Central memory CD4-positive, alpha-beta T cell (primary cell): ENCODE measurements around the gene AAK1.

Source experiments
- DNase-seq: peaks from one replicate; pipeline ENCODE4 v3.0.0; 2022

AAK1 gene

GRCh38 chr2:69525261-69525660 lies 118.3 kb downstream of the AAK1 start:
- no peak for DNase-seq

- DNase-seq: no peak
Measured at GRCh38 chr2:69524799-69525198, 118.7 kb downstream of the AAK1 start.

- DNase-seq: no peak
Measured at GRCh38 chr2:69521747-69522146, 121.8 kb downstream of the AAK1 start.

GRCh38 chr2:69518841-69519240 lies 124.7 kb downstream of the AAK1 start:
- no peak for DNase-seq

- no peak for DNase-seq
Measured at GRCh38 chr2:69517410-69517809, 126.1 kb downstream of the AAK1 start.

- no peak for DNase-seq
Measured at GRCh38 chr2:69514819-69515218, 128.7 kb downstream of the AAK1 start.

GRCh38 chr2:69514406-69514805 lies 129.1 kb downstream of the AAK1 start:
- DNase-seq: no peak

- no peak for DNase-seq
Measured at GRCh38 chr2:69512446-69512845, 131.1 kb downstream of the AAK1 start.

- no peak for DNase-seq
Measured at GRCh38 chr2:69510204-69510603, 133.3 kb downstream of the AAK1 start.

- no peak for DNase-seq
Measured at GRCh38 chr2:69509750-69510140, 133.8 kb downstream of the AAK1 start.

- DNase-seq: no peak
Measured at GRCh38 chr2:69509011-69509749, 134.4 kb downstream of the AAK1 start.

GRCh38 chr2:69505710-69506109 lies 137.8 kb downstream of the AAK1 start:
- no peak for DNase-seq

GRCh38 chr2:69501301-69501700 lies 142.2 kb downstream of the AAK1 start:
- DNase-seq: no peak

GRCh38 chr2:69499966-69500365 lies 143.6 kb downstream of the AAK1 start:
- DNase-seq: no peak

GRCh38 chr2:69499242-69499641 lies 144.3 kb downstream of the AAK1 start:
- DNase-seq: no peak

- DNase-seq: no peak
Measured at GRCh38 chr2:69495861-69496260, 147.7 kb downstream of the AAK1 start.

GRCh38 chr2:69495008-69495407 lies 148.5 kb downstream of the AAK1 start:
- DNase-seq: no peak

GRCh38 chr2:69494126-69494525 lies 149.4 kb downstream of the AAK1 start:
- DNase-seq: no peak

- no peak for DNase-seq
Measured at GRCh38 chr2:69493268-69493667, 150.3 kb downstream of the AAK1 start.

GRCh38 chr2:69491864-69492263 lies 151.7 kb downstream of the AAK1 start:
- no peak for DNase-seq

- no peak for DNase-seq
Measured at GRCh38 chr2:69490486-69490885, 153.1 kb downstream of the AAK1 start.

- DNase-seq: no peak
Measured at GRCh38 chr2:69489793-69490192, 153.7 kb downstream of the AAK1 start.

GRCh38 chr2:69483696-69484095 lies 159.8 kb downstream of the AAK1 start:
- DNase-seq: no peak

- no peak for DNase-seq
Measured at GRCh38 chr2:69483024-69483423, 160.5 kb downstream of the AAK1 start.

- no peak for DNase-seq
Measured at GRCh38 chr2:69482471-69482870, 161.1 kb downstream of the AAK1 start.
